ENCODE measurements around the gene CLDN7.

CLDN7 gene

GRCh38 chr17:7216242-7217112 lies 45.8 kb downstream of the CLDN7 start:
- Histone ChIP-seq H3K27ac (peak overlapping the region; percentile 69 to 99), H3K4me3 (peak overlapping the region; percentile 72)
- TF ChIP-seq CTCF (IDR thresholded peaks at IDR 0.05) = no peak
- DNase-seq (ENCODE audit: low spot score) = no peak

- no peak for DNase-seq (ENCODE audit: low spot score)
- no peak for TF ChIP-seq CTCF (IDR thresholded peaks at IDR 0.05)
- peak overlapping the region; percentile 69 to 99 for H3K27ac ChIP-seq
- H3K4me3 ChIP-seq = peak overlapping the region; percentile 72
Observed at GRCh38 chr17:7215652-7216180, 46.6 kb downstream of the CLDN7 start.

GRCh38 chr17:7215136-7215638 lies 47.1 kb downstream of the CLDN7 start:
- Histone ChIP-seq H3K4me3 (peak overlapping the region; percentile 72), H3K27ac (peak overlapping the region; percentile 69 to 99)
- no peak for DNase-seq (ENCODE audit: low spot score)
- TF ChIP-seq CTCF (IDR thresholded peaks at IDR 0.05) = no peak

GRCh38 chr17:7214300-7215135 lies 47.8 kb downstream of the CLDN7 start:
- no peak for TF ChIP-seq CTCF (IDR thresholded peaks at IDR 0.05)
- Histone ChIP-seq H3K4me3 (peak overlapping the region; percentile 72), H3K27ac (peak overlapping the region; percentile 69 to 99)
- peak; percentile 99 for DNase-seq (ENCODE audit: low spot score)

- Histone ChIP-seq H3K4me3 (peak overlapping the region; percentile 72), H3K27ac (peak overlapping the region; percentile 69 to 99)
- DNase-seq (ENCODE audit: low spot score) = peak; percentile 91
- no peak for TF ChIP-seq CTCF (IDR thresholded peaks at IDR 0.05)
Observed at GRCh38 chr17:7213895-7214299, 48.4 kb downstream of the CLDN7 start.

- TF ChIP-seq CTCF (IDR thresholded peaks at IDR 0.05) = no peak
- DNase-seq (ENCODE audit: low spot score) = no peak
- Histone ChIP-seq H3K4me3 (no peak overlapping the region), H3K27ac (no peak overlapping the region)
Observed at GRCh38 chr17:7211491-7212273, 50.6 kb downstream of the CLDN7 start.

All from coronary artery (tissue), 2 donors.